SK-N-SH treated with all-trans-retinoic acid at 6 μM for 48 hours (cell line): Measurements from ENCODE around the gene PHIP.

Source experiments
- ARNTL ChIP-seq: fragments of 450-650 bp; formaldehyde crosslinking; IDR thresholded peaks from 2 replicates; pipeline ENCODE4 v1.5.0; 2020; ENCODE audit warnings: low read depth, mild to moderate bottlenecking, moderate library complexity, borderline replicate concordance
- CREB5 ChIP-seq: fragments of 250-450 bp; sonication (Bioruptor Pico); IDR thresholded peaks from 2 replicates; pipeline ENCODE4 v1.5.1; 2020; ENCODE audit warnings: low read depth, mild to moderate bottlenecking, moderate library complexity
- CSDC2 ChIP-seq: fragments of 250-450 bp; sonication (Bioruptor Pico); IDR thresholded peaks from 2 replicates; pipeline ENCODE4 v1.5.0; 2020; ENCODE audit warnings: mild to moderate bottlenecking, moderate library complexity
- ESRRG ChIP-seq: fragments of 250-450 bp; sonication (Bioruptor Pico); IDR thresholded peaks from 2 replicates; pipeline ENCODE4 v1.6.1; 2021; ENCODE audit warnings: mild to moderate bottlenecking
- PATZ1 ChIP-seq: fragments of 250-450 bp; sonication (Bioruptor Pico); IDR thresholded peaks from 2 replicates; pipeline ENCODE4 v1.8.0; 2020; ENCODE audit warnings: mild to moderate bottlenecking, moderate library complexity, borderline replicate concordance
- RARB ChIP-seq: fragments of 250-450 bp; sonication (Bioruptor Pico); IDR thresholded peaks from 2 replicates; pipeline ENCODE4 v1.8.0; 2021; ENCODE audit warnings: mild to moderate bottlenecking, moderate library complexity
- TCF4 ChIP-seq: fragments of 250-450 bp; sonication (Bioruptor Pico); IDR thresholded peaks from 2 replicates; pipeline ENCODE4 v1.8.0; 2021; ENCODE audit warnings: mild to moderate bottlenecking, moderate library complexity, borderline replicate concordance
- TSHZ2 ChIP-seq: fragments of 250-450 bp; sonication (Bioruptor Pico); IDR thresholded peaks from 2 replicates; pipeline ENCODE4 v1.5.0; 2020; ENCODE audit warnings: mild to moderate bottlenecking, moderate library complexity
- ZC3H10 ChIP-seq: fragments of 250-450 bp; sonication (Bioruptor Pico); IDR thresholded peaks from 2 replicates; pipeline ENCODE4 v1.5.1; 2021; ENCODE audit warnings: mild to moderate bottlenecking, moderate library complexity
- ZFP3 ChIP-seq: fragments of 250-450 bp; sonication (Bioruptor Pico); IDR thresholded peaks from 2 replicates; pipeline ENCODE4 v1.5.0; 2020; ENCODE audit warnings: mild to moderate bottlenecking, moderate library complexity
- ZFP30 ChIP-seq: fragments of 450-650 bp; formaldehyde crosslinking; IDR thresholded peaks from 2 replicates; pipeline ENCODE4 v1.5.0; 2022; ENCODE audit warnings: mild to moderate bottlenecking, moderate library complexity
- ZNF565 ChIP-seq: fragments of 450-650 bp; formaldehyde crosslinking; conservative IDR thresholded peaks from 2 replicates; pipeline ENCODE4 v1.5.0; 2020; ENCODE audit warnings: low read depth, mild to moderate bottlenecking, moderate library complexity
- ZNF8 ChIP-seq: fragments of 450-650 bp; formaldehyde crosslinking; IDR thresholded peaks from 2 replicates; pipeline ENCODE4 v1.5.0; 2020; ENCODE audit warnings: mild to moderate bottlenecking, moderate library complexity

GRCh38 chr6:78910010-78910409 is 168.0 kb downstream of the PHIP start:
- no peak for TF ChIP-seq RARB
- no peak for TF ChIP-seq ZFP30 (CRISPR knock-in tag)
- TF ChIP-seq ZNF8 (CRISPR knock-in tag): no peak
- no peak for TF ChIP-seq ZFP3 (CRISPR knock-in tag)
- TF ChIP-seq ESRRG (CRISPR knock-in tag): no peak
- TF ChIP-seq ZNF565: no peak
- TF ChIP-seq ZC3H10: no peak
- no peak for TF ChIP-seq CREB5 (CRISPR knock-in tag)
- TF ChIP-seq CSDC2 (CRISPR knock-in tag): no peak
- no peak for TF ChIP-seq ARNTL (CRISPR knock-in tag)
- no peak for TF ChIP-seq PATZ1 (CRISPR knock-in tag)
- TF ChIP-seq TCF4 (CRISPR knock-in tag): no peak
- TF ChIP-seq TSHZ2 (CRISPR knock-in tag): no peak
